Trophoblast cell (in vitro differentiated cells and primary cell): ENCODE measurements around the gene EMID1.

Experiments used
- DNase-seq, 2 donors: peaks; one replicate each; pipeline ENCODE4 v3.0.0-alpha.2; 2016
- H2AFZ ChIP-seq: 2 replicates; pipeline ENCODE4 v1.6.1; 2013; ENCODE audit warnings: low read length, moderate library complexity, mild to moderate bottlenecking; ENCODE audit not compliant: insufficient read depth, poor library complexity
- H2AK5ac ChIP-seq: 2 replicates; pipeline ENCODE4 v1.6.1; 2013; ENCODE audit warnings: mild to moderate bottlenecking, low read length
- H2BK120ac ChIP-seq: 2 replicates; pipeline ENCODE4 v1.6.1; 2013; ENCODE audit warnings: low read length, mild to moderate bottlenecking, moderate library complexity; ENCODE audit not compliant: insufficient read depth, poor library complexity
- H2BK12ac ChIP-seq: 2 replicates; pipeline ENCODE4 v1.6.1; 2013; ENCODE audit warnings: mild to moderate bottlenecking, low read length, moderate library complexity
- H2BK5ac ChIP-seq: 2 replicates; pipeline ENCODE4 v1.6.1; 2013; ENCODE audit warnings: low read length, low read depth, moderate library complexity, mild to moderate bottlenecking; ENCODE audit not compliant: poor library complexity
- H3K14ac ChIP-seq: 2 replicates; pipeline ENCODE4 v1.6.1; 2013; ENCODE audit warnings: mild to moderate bottlenecking, low read length
- H3K18ac ChIP-seq: 2 replicates; pipeline ENCODE4 v1.6.1; 2013; ENCODE audit warnings: mild to moderate bottlenecking, low read length
- H3K23ac ChIP-seq: 2 replicates; pipeline ENCODE4 v1.6.1; 2013; ENCODE audit warnings: low read length
- H3K27ac ChIP-seq: 2 replicates; pipeline ENCODE4 v1.5.1; 2013; ENCODE audit warnings: low read depth, mild to moderate bottlenecking, inconsistent platforms, low read length, moderate library complexity
- H3K27me3 ChIP-seq: 2 replicates; pipeline ENCODE4 v1.6.1; 2013; ENCODE audit warnings: inconsistent platforms, mild to moderate bottlenecking, low read length, moderate library complexity; ENCODE audit not compliant: insufficient read depth
- H3K36me3 ChIP-seq, 2 experiments: 1 replicate in 1 of 2; 2 replicates in 1 of 2; pipeline ENCODE4 v1.6.1; 2013; ENCODE audit warnings: low read length in 2 of 2, mild to moderate bottlenecking in 2 of 2, moderate library complexity in 1 of 2; ENCODE audit not compliant: insufficient read depth in 2 of 2, control insufficient read depth in 1 of 2
- H3K4ac ChIP-seq: 2 replicates; pipeline ENCODE4 v1.6.1; 2013; ENCODE audit warnings: low read depth, mild to moderate bottlenecking, low read length, moderate library complexity
- H3K4me1 ChIP-seq, 2 experiments: 1 replicate in 1 of 2; 2 replicates in 1 of 2; pipeline ENCODE4 v1.6.1; 2013; ENCODE audit warnings: low read length in 2 of 2, mild to moderate bottlenecking in 2 of 2, moderate library complexity in 1 of 2; ENCODE audit not compliant: insufficient read depth in 2 of 2, control insufficient read depth in 1 of 2
- H3K4me2 ChIP-seq: 2 replicates; pipeline ENCODE4 v1.6.1; 2013; ENCODE audit warnings: inconsistent platforms, mild to moderate bottlenecking, low read length, moderate library complexity
- H3K4me3 ChIP-seq: 2 replicates; pipeline ENCODE4 v1.5.1; 2013; ENCODE audit warnings: mild to moderate bottlenecking, low read depth, low read length, inconsistent platforms
- H3K79me1 ChIP-seq: one replicate; pipeline ENCODE4 v1.6.1; 2013; ENCODE audit warnings: low read length
- H3K79me2 ChIP-seq: 2 replicates; pipeline ENCODE4 v1.6.1; 2013; ENCODE audit warnings: low read length, mild to moderate bottlenecking; ENCODE audit not compliant: control insufficient read depth, insufficient read depth, poor library complexity
- H3K9ac ChIP-seq: 2 replicates; pipeline ENCODE4 v1.6.1; 2013; ENCODE audit warnings: mild to moderate bottlenecking, low read length
- H3K9me3 ChIP-seq: 2 replicates; pipeline ENCODE4 v1.6.1; 2013; ENCODE audit warnings: low read depth, mild to moderate bottlenecking, control low read depth, inconsistent platforms, low read length; ENCODE audit not compliant: insufficient read depth
- H4K12ac ChIP-seq: 2 replicates; pipeline ENCODE4 v1.6.1; 2013; ENCODE audit warnings: low read depth, mild to moderate bottlenecking, low read length, moderate library complexity
- H4K8ac ChIP-seq: 2 replicates; pipeline ENCODE4 v1.6.1; 2013; ENCODE audit warnings: low read depth, mild to moderate bottlenecking, low read length, moderate library complexity
- H4K91ac ChIP-seq: one replicate; pipeline ENCODE4 v1.6.1; 2013; ENCODE audit warnings: low read depth, mild to moderate bottlenecking, low read length, moderate library complexity
- WGBS: extraction: QIAGEN DNeasy Blood & Tissue Kit; methylation state at CpG from one replicate; pipeline ENCODE4 v1.1.7; 2013; ENCODE audit warnings: missing lambda C conversion rate; ENCODE audit not compliant: insufficient read length, insufficient coverage; ENCODE audit errors: extremely low coverage; 5-methylcytosine and 5-hydroxymethylcytosine counted together

The EMID1 gene

GRCh38 chr22:29213493-29213892 lies 7.8 kb downstream of the EMID1 start:
- Histone ChIP-seq H3K18ac (no peak overlapping the region), H2BK5ac (no peak overlapping the region), H3K4ac (no peak overlapping the region), H3K4me1 (peaks cover 0 to 4% of the 10 kb centered on the region in 2 experiments), H3K4me2 (no peak overlapping the region), H2AK5ac (no peak overlapping the region), H3K79me2 (no peaks in the 10 kb centered on the region), H3K27me3 (no peaks in the 10 kb centered on the region), H3K4me3 (no peak overlapping the region), H4K91ac (no peak overlapping the region), H3K14ac (no peak overlapping the region), H2BK120ac (no peak overlapping the region), H3K9me3 (peaks cover 5% of the 10 kb centered on the region), H3K79me1 (no peaks in the 10 kb centered on the region), H4K8ac (no peak overlapping the region), H2BK12ac (no peak overlapping the region), H3K27ac (no peak overlapping the region), H3K36me3 (no peaks in the 10 kb centered on the region), H2AFZ (no peak overlapping the region), H3K9ac (no peak overlapping the region), H4K12ac (no peak overlapping the region), H3K23ac (no peak overlapping the region)
- no CpG with 5 or more reads among the region's 9 CpGs for WGBS
- DNase-seq = no peak

GRCh38 chr22:29214232-29214631 lies 8.5 kb downstream of the EMID1 start:
- Histone ChIP-seq H2AFZ (no peak overlapping the region), H3K27ac (no peak overlapping the region), H2BK5ac (no peak overlapping the region), H3K4me3 (no peak overlapping the region), H3K18ac (no peak overlapping the region), H3K79me2 (no peaks in the 10 kb centered on the region), H4K12ac (no peak overlapping the region), H3K4ac (no peak overlapping the region), H3K4me1 (no peaks in the 10 kb centered on the region), H3K36me3 (no peaks in the 10 kb centered on the region), H2BK12ac (no peak overlapping the region), H2AK5ac (no peak overlapping the region), H2BK120ac (no peak overlapping the region), H3K4me2 (no peak overlapping the region), H3K23ac (no peak overlapping the region), H3K79me1 (no peaks in the 10 kb centered on the region), H3K27me3 (no peaks in the 10 kb centered on the region), H3K14ac (no peak overlapping the region), H4K91ac (no peak overlapping the region), H4K8ac (no peak overlapping the region), H3K9me3 (peaks cover 5% of the 10 kb centered on the region), H3K9ac (no peak overlapping the region)
- no CpG with 5 or more reads among the region's 6 CpGs for WGBS
- DNase-seq = no peak

GRCh38 chr22:29215012-29215860 lies 9.5 kb downstream of the EMID1 start:
- H2AFZ ChIP-seq = no peak overlapping the region
- no peak overlapping the region for H2BK5ac ChIP-seq
- no peak overlapping the region for H2BK120ac ChIP-seq
- no peak overlapping the region for H4K91ac ChIP-seq
- WGBS = no CpG with 5 or more reads among the region's 14 CpGs
- H3K9ac ChIP-seq = no peak overlapping the region
- no peak overlapping the region for H3K18ac ChIP-seq
- no peaks in the 10 kb centered on the region for H3K4me1 ChIP-seq
- no peak overlapping the region for H2BK12ac ChIP-seq
- peaks cover 5% of the 10 kb centered on the region for H3K9me3 ChIP-seq
- no peak overlapping the region for H4K12ac ChIP-seq
- H3K4ac ChIP-seq = no peak overlapping the region
- H3K27me3 ChIP-seq = no peaks in the 10 kb centered on the region
- H3K79me1 ChIP-seq = no peaks in the 10 kb centered on the region
- no peak overlapping the region for H4K8ac ChIP-seq
- no peak overlapping the region for H3K23ac ChIP-seq
- DNase-seq = no peak
- H3K4me2 ChIP-seq = no peak overlapping the region
- H3K27ac ChIP-seq = no peak overlapping the region
- H3K4me3 ChIP-seq = no peak overlapping the region
- H3K14ac ChIP-seq = no peak overlapping the region
- no peaks in the 10 kb centered on the region for H3K79me2 ChIP-seq
- no peak overlapping the region for H2AK5ac ChIP-seq
- H3K36me3 ChIP-seq = no peaks in the 10 kb centered on the region

- Histone ChIP-seq H2BK120ac (no peak overlapping the region), H3K14ac (no peak overlapping the region), H4K12ac (no peak overlapping the region), H3K4me1 (no peaks in the 10 kb centered on the region), H3K4me2 (no peak overlapping the region), H2AFZ (no peak overlapping the region), H3K9me3 (peaks cover 2% of the 10 kb centered on the region), H3K79me1 (no peaks in the 10 kb centered on the region), H2BK12ac (no peak overlapping the region), H4K91ac (no peak overlapping the region), H2AK5ac (no peak overlapping the region), H2BK5ac (no peak overlapping the region), H4K8ac (no peak overlapping the region), H3K27me3 (no peaks in the 10 kb centered on the region), H3K9ac (no peak overlapping the region), H3K79me2 (no peaks in the 10 kb centered on the region), H3K4ac (no peak overlapping the region), H3K27ac (no peak overlapping the region), H3K4me3 (no peak overlapping the region), H3K23ac (no peak overlapping the region), H3K18ac (no peak overlapping the region), H3K36me3 (no peaks in the 10 kb centered on the region)
- WGBS = no CpG with 5 or more reads among the region's 14 CpGs
- no peak for DNase-seq
Observed at GRCh38 chr22:29216011-29216872, 10.5 kb downstream of the EMID1 start.
